NT2/D1 (cell line): ENCODE results near the gene CDH13.

ENCODE experiments used
- DNase-seq: peaks from one replicate; pipeline ENCODE4 v3.0.0-alpha.2; 2011; ENCODE audit warnings: low read depth, low spot score
- H3K27me3 ChIP-seq: 2 replicates; pipeline ENCODE4 v1.6.0; 2011; ENCODE audit warnings: mild to moderate bottlenecking; ENCODE audit not compliant: insufficient read length, insufficient read depth
- H3K36me3 ChIP-seq: 2 replicates; pipeline ENCODE4 v1.6.1; 2011; ENCODE audit warnings: mild to moderate bottlenecking, low read length, mixed read lengths; ENCODE audit not compliant: insufficient read depth, insufficient read length
- H3K4me1 ChIP-seq: 2 replicates; pipeline ENCODE4 v1.5.1; 2011; ENCODE audit not compliant: insufficient read depth, insufficient read length
- H3K4me3 ChIP-seq: 2 replicates; pipeline ENCODE4 v1.5.1; 2011; ENCODE audit warnings: low read depth; ENCODE audit not compliant: insufficient read length
- H3K9ac ChIP-seq: 2 replicates; pipeline ENCODE4 v1.6.0; 2011; ENCODE audit warnings: low read depth; ENCODE audit not compliant: insufficient read length
- H3K9me3 ChIP-seq: 2 replicates; pipeline ENCODE4 v1.5.1; 2011; ENCODE audit warnings: mild to moderate bottlenecking, low read length; ENCODE audit not compliant: insufficient read depth
- SUZ12 ChIP-seq: IDR thresholded peaks from 2 replicates; pipeline ENCODE4 v1.6.1; 2011; ENCODE audit not compliant: insufficient read length, insufficient read depth; ENCODE audit errors: extremely low read depth
- YY1 ChIP-seq: IDR thresholded peaks from 2 replicates; pipeline ENCODE4 v1.6.1; 2011; ENCODE audit not compliant: insufficient read length, insufficient read depth
- ZNF274 ChIP-seq: IDR thresholded peaks from 2 replicates; pipeline ENCODE4 v1.6.1; 2011; ENCODE audit warnings: mild to moderate bottlenecking, low read depth, low read length

The CDH13 gene

GRCh38 chr16:83470416-83470815, 843.6 kb downstream of the CDH13 start:
- no peak overlapping the region for H3K4me3 ChIP-seq
- DNase-seq: no peak
- no peaks in the 10 kb centered on the region for H3K36me3 ChIP-seq
- no peaks in the 10 kb centered on the region for H3K4me1 ChIP-seq
- H3K9me3 ChIP-seq: no peaks in the 10 kb centered on the region
- H3K9ac ChIP-seq: no peak overlapping the region
- no peaks in the 10 kb centered on the region for H3K27me3 ChIP-seq
- no peak for TF ChIP-seq ZNF274
- TF ChIP-seq SUZ12: no peak
- no peak for TF ChIP-seq YY1

GRCh38 chr16:83472776-83473501, 846.2 kb downstream of the CDH13 start:
- H3K4me3 ChIP-seq: no peak overlapping the region
- H3K9me3 ChIP-seq: no peaks in the 10 kb centered on the region
- H3K4me1 ChIP-seq: no peaks in the 10 kb centered on the region
- no peak overlapping the region for H3K9ac ChIP-seq
- no peaks in the 10 kb centered on the region for H3K27me3 ChIP-seq
- TF ChIP-seq ZNF274 (no peak), SUZ12 (no peak), YY1 (no peak)
- no peaks in the 10 kb centered on the region for H3K36me3 ChIP-seq
- no peak for DNase-seq

- Histone ChIP-seq H3K36me3 (no peaks in the 10 kb centered on the region), H3K9ac (no peak overlapping the region), H3K4me3 (no peak overlapping the region), H3K9me3 (no peaks in the 10 kb centered on the region), H3K4me1 (no peaks in the 10 kb centered on the region), H3K27me3 (no peaks in the 10 kb centered on the region)
- TF ChIP-seq SUZ12 (no peak), ZNF274 (no peak), YY1 (no peak)
- DNase-seq: no peak
Observed at GRCh38 chr16:83473926-83474650, 847.3 kb downstream of the CDH13 start.

- Histone ChIP-seq H3K27me3 (no peaks in the 10 kb centered on the region), H3K9ac (no peak overlapping the region), H3K9me3 (no peaks in the 10 kb centered on the region), H3K36me3 (no peaks in the 10 kb centered on the region), H3K4me1 (no peaks in the 10 kb centered on the region), H3K4me3 (no peak overlapping the region)
- TF ChIP-seq YY1 (no peak), ZNF274 (no peak), SUZ12 (no peak)
- no peak for DNase-seq
Observed at GRCh38 chr16:83475108-83475507, 848.3 kb downstream of the CDH13 start.

GRCh38 chr16:83481589-83481988, 854.8 kb downstream of the CDH13 start:
- no peaks in the 10 kb centered on the region for H3K9me3 ChIP-seq
- no peaks in the 10 kb centered on the region for H3K4me1 ChIP-seq
- H3K36me3 ChIP-seq: no peaks in the 10 kb centered on the region
- no peak overlapping the region for H3K4me3 ChIP-seq
- no peak for DNase-seq
- no peaks in the 10 kb centered on the region for H3K27me3 ChIP-seq
- no peak overlapping the region for H3K9ac ChIP-seq
- TF ChIP-seq YY1 (no peak), SUZ12 (no peak)

- Histone ChIP-seq H3K9ac (no peak overlapping the region), H3K9me3 (no peaks in the 10 kb centered on the region), H3K36me3 (no peaks in the 10 kb centered on the region), H3K27me3 (no peaks in the 10 kb centered on the region), H3K4me1 (no peaks in the 10 kb centered on the region), H3K4me3 (no peak overlapping the region)
- DNase-seq: no peak
- TF ChIP-seq ZNF274: no peak
- TF ChIP-seq SUZ12: no peak
- TF ChIP-seq YY1: no peak
Observed at GRCh38 chr16:83482545-83483162, 855.9 kb downstream of the CDH13 start.

GRCh38 chr16:83490073-83490472, 863.3 kb downstream of the CDH13 start:
- DNase-seq: no peak
- H3K36me3 ChIP-seq: no peaks in the 10 kb centered on the region
- TF ChIP-seq YY1: no peak
- no peak overlapping the region for H3K9ac ChIP-seq
- no peaks in the 10 kb centered on the region for H3K9me3 ChIP-seq
- no peaks in the 10 kb centered on the region for H3K4me1 ChIP-seq
- no peaks in the 10 kb centered on the region for H3K27me3 ChIP-seq
- no peak overlapping the region for H3K4me3 ChIP-seq

- no peaks in the 10 kb centered on the region for H3K4me1 ChIP-seq
- H3K4me3 ChIP-seq: no peak overlapping the region
- no peaks in the 10 kb centered on the region for H3K9me3 ChIP-seq
- H3K27me3 ChIP-seq: no peaks in the 10 kb centered on the region
- no peak for DNase-seq
- no peaks in the 10 kb centered on the region for H3K36me3 ChIP-seq
- TF ChIP-seq ZNF274 (no peak), YY1 (no peak), SUZ12 (no peak)
- H3K9ac ChIP-seq: no peak overlapping the region
Observed at GRCh38 chr16:83494459-83494858, 867.7 kb downstream of the CDH13 start.
